ENCODE data around the gene OR4D2. TPM values are rescaled to one million over a fixed set of nuclear protein-coding genes. Genes with fewer than 3 reads are reported as not detected.

OR4D2 gene
- total and polyA plus RNA-seq, 10 donors = not detected

DNA sequence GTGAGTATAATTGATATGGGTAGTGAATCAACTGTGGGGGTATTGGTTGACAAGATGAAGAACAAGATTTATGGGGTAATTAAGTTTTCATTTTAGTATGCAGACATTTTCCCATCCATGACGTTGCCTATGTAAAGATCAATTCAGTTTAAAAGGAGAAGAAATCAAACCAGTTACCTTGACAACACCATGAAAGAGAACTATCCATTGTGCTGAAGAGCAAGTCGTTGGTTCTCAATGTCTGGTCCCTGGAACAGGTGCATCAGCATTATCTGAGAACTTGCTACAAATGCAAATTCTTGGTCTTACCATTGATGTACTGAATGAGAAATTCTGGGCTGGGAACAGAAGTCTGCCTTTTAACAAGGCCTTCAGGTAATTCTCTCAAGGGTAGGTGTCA, 801 bp upstream of the OR4D2 start:
- no peak for DNase-seq
- Histone ChIP-seq H3K27me3 (replicated peaks in 1 of 7) (peaks cover 0 to 19% (median 4%) of the 10 kb centered on the region in 7 donors), H3K4me1 (peaks cover 0 to 13% (median 1%) of the 10 kb centered on the region in 6 donors), H3K27ac (no peak overlapping the region), H3K4me3 (no peak overlapping the region), H3K36me3 (no peaks in the 10 kb centered on the region), H3K9me3 (no peaks in the 10 kb centered on the region)
- 11 to 20% (median 19%) methylated on average over 2 of the region's 2 CpGs for WGBS, 5 donors
- TF ChIP-seq POLR2AphosphoS5 (IDR thresholded peaks at IDR 0.05) (no peak), POLR2A (IDR thresholded peaks at IDR 0.05) (no peak)
- TF ChIP-seq, protein P1, sequence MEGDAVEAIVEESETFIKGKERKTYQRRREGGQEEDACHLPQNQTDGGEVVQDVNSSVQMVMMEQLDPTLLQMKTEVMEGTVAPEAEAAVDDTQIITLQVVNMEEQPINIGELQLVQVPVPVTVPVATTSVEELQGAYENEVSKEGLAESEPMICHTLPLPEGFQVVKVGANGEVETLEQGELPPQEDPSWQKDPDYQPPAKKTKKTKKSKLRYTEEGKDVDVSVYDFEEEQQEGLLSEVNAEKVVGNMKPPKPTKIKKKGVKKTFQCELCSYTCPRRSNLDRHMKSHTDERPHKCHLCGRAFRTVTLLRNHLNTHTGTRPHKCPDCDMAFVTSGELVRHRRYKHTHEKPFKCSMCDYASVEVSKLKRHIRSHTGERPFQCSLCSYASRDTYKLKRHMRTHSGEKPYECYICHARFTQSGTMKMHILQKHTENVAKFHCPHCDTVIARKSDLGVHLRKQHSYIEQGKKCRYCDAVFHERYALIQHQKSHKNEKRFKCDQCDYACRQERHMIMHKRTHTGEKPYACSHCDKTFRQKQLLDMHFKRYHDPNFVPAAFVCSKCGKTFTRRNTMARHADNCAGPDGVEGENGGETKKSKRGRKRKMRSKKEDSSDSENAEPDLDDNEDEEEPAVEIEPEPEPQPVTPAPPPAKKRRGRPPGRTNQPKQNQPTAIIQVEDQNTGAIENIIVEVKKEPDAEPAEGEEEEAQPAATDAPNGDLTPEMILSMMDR (IDR thresholded peaks at IDR 0.05 in 8 of 11, conservative IDR thresholded peaks at IDR 0.05 in 3 of 11) = no peak
- intact Hi-C loops (cut with DNase I; ENCODE audit: low total_unique reads) = no loop called here

DNA sequence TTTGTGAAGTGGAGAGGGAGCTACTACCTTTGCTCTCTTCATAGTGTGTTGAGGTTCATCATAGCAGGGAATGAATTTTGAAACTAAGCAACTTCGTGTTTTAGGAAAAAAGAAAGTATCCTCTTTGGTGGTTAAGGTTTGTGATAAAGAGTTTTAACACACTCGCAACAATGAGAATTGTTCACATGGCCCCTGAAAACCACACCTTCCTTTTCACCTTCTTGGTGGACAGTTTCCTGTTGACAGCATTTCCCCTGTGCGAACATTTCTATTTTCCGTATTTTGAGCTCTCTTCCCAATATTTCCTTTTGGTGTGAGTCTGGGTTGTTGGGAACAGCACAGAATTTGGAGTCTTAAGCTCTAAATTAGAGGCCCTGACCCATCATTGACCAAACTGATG, 3.8 kb downstream of the OR4D2 start:
- WGBS, 5 donors = 20 to 39% (median 25%) methylated on average over 4 of the region's 4 CpGs
- no peaks in the 10 kb centered on the region for H3K36me3 ChIP-seq
- H3K27me3 ChIP-seq (replicated peaks in 1 of 7) = peaks cover 0 to 22% (median 4%) of the 10 kb centered on the region in 7 donors
- no peak for DNase-seq
- H3K4me3 ChIP-seq = no peak overlapping the region
- H3K9me3 ChIP-seq = no peaks in the 10 kb centered on the region
- intact Hi-C loops (cut with DNase I; ENCODE audit: low total_unique reads) = loop anchor here (5.0 kb wide), 1 partner anchor 48 kb away; no protein-coding TSS in a partner anchor
- TF ChIP-seq POLR2AphosphoS5 (IDR thresholded peaks at IDR 0.05) = no peak
- TF ChIP-seq POLR2A (IDR thresholded peaks at IDR 0.05) = no peak
- TF ChIP-seq, protein P1 (IDR thresholded peaks at IDR 0.05 in 8 of 11, conservative IDR thresholded peaks at IDR 0.05 in 3 of 11) = no peak
- H3K27ac ChIP-seq = peak overlapping the region in 4 of 8 donors; percentile 50 to 82 (median 56)
- peaks cover 0 to 27% (median 5%) of the 10 kb centered on the region in 6 donors for H3K4me1 ChIP-seq

DNA sequence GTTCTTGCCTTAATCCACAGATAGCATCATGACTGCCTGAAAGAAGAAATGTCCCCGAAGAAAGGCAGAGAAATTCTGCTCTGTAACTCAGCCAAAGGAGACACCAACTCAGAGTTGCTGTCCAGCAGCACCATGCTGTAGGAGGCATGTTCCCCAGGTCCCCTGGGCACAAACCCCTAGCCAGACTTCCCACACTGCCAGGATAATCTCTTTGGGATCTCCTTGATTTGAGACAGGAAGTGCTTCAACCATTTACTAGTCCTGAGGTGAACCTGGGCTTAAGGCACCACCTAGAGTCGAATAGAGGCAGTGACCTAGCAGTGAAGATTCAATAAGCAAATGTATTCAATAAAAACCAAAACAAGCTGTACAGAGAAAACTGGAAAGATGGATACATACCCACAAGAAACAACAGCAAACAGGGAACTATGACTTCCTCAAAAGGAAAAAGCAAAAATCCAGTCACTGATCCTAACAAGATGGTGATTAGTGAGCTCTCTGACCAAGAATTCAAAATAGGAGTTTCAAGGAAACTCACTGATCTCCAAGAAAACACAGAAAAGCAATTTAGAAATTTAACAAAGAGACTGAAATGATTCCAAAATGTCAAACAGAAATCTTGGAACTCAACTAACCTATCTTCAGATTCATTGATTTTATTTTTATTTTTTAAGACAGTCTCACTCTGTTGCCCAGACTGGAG, 5.7 kb downstream of the OR4D2 start:
- Histone ChIP-seq H3K4me1 (peaks cover 0 to 27% (median 5%) of the 10 kb centered on the region in 6 donors), H3K27me3 (replicated peaks in 1 of 7) (peaks cover 0 to 22% (median 8%) of the 10 kb centered on the region in 7 donors), H3K27ac (peak overlapping the region in 2 of 8 donors; percentile 16 to 82), H3K36me3 (no peaks in the 10 kb centered on the region), H3K9me3 (no peaks in the 10 kb centered on the region), H3K4me3 (no peak overlapping the region)
- no peak for DNase-seq
- 31 to 41% (median 38%) methylated on average over 2 of the region's 2 CpGs for WGBS, 5 donors
- TF ChIP-seq, protein P1 (IDR thresholded peaks at IDR 0.05 in 8 of 11, conservative IDR thresholded peaks at IDR 0.05 in 3 of 11) = peak; percentile 31 to 72 (median 55)
- no peak for TF ChIP-seq POLR2A (IDR thresholded peaks at IDR 0.05)
- TF ChIP-seq POLR2AphosphoS5 (IDR thresholded peaks at IDR 0.05) = no peak
- intact Hi-C loops (cut with DNase I; ENCODE audit: low total_unique reads) = loop anchor here (5.0 kb wide), 1 partner anchor 50 kb away; no protein-coding TSS in a partner anchor

DNA sequence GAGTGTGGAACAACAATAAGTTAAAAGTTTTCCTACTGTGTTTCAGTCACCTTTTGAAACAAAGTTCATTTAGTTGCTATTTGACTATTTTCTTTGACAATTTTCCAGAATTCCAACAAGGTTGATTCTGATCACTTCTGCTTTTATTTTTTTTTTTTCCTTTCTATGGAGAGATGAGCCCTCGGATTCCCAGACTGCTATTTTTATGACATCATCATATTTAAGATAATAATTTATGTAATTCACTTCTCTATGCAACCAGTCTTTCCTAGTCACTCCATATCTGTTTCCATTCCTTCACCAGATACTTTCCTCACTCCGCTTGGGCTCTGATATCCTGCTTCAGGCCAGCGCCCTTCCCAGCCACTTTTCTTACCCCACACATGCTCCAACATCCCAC, 8.1 kb downstream of the OR4D2 start:
- Histone ChIP-seq H3K36me3 (no peaks in the 10 kb centered on the region), H3K9me3 (no peaks in the 10 kb centered on the region), H3K4me1 (peaks cover 0 to 25% (median 5%) of the 10 kb centered on the region in 6 donors), H3K27ac (no peak overlapping the region), H3K27me3 (replicated peaks in 1 of 7) (peaks cover 0 to 18% (median 0%) of the 10 kb centered on the region in 7 donors), H3K4me3 (no peak overlapping the region)
- no peak for DNase-seq
- intact Hi-C loops (cut with DNase I; ENCODE audit: low total_unique reads) = loop anchor here (5.0 kb wide), 1 partner anchor 53 kb away; no protein-coding TSS in a partner anchor
- TF ChIP-seq POLR2A (IDR thresholded peaks at IDR 0.05) (no peak), POLR2AphosphoS5 (IDR thresholded peaks at IDR 0.05) (no peak)
- TF ChIP-seq, protein P1 (IDR thresholded peaks at IDR 0.05 in 8 of 11, conservative IDR thresholded peaks at IDR 0.05 in 3 of 11) = no peak
- 48 to 64% (median 56%) methylated on average over 3 of the region's 3 CpGs for WGBS, 5 donors

Data from spleen (tissue), 11 donors.